Karpas-422 (cell line): ENCODE data around the gene TOP3B. TPM values are rescaled to one million over a fixed set of nuclear protein-coding genes. Genes with fewer than 3 reads are reported as not detected.

Source experiments
- DNase-seq: peaks from one replicate; pipeline ENCODE4 v3.0.0-alpha.2; 2015
- H2AFZ ChIP-seq: fragments of 200-600 bp; sonication (generic); 2 replicates; pipeline ENCODE4 v1.6.1; 2014; ENCODE audit warnings: antibody characterized with exemption, low read length, mixed read lengths
- H3K27ac ChIP-seq: fragments of 200-600 bp; sonication (generic); 2 replicates; pipeline ENCODE4 v1.5.1; 2014; ENCODE audit warnings: mild to moderate bottlenecking, low read length, moderate library complexity
- H3K27me3 ChIP-seq: fragments of 200-600 bp; sonication (generic); 2 replicates; pipeline ENCODE4 v1.6.1; 2014; ENCODE audit warnings: low read length, mixed read lengths
- H3K36me3 ChIP-seq: fragments of 200-600 bp; sonication (generic); 2 replicates; pipeline ENCODE4 v1.6.1; 2014; ENCODE audit warnings: low read length, mixed read lengths; ENCODE audit not compliant: insufficient read depth
- H3K4me1 ChIP-seq: fragments of 200-600 bp; sonication (generic); 2 replicates; pipeline ENCODE4 v1.6.1; 2014; ENCODE audit warnings: mild to moderate bottlenecking, low read length, mixed read lengths
- H3K4me2 ChIP-seq: fragments of 200-600 bp; sonication (generic); 2 replicates; pipeline ENCODE4 v1.6.1; 2014; ENCODE audit warnings: low read length, low read depth, mild to moderate bottlenecking; ENCODE audit not compliant: poor library complexity, severe bottlenecking
- H3K4me3 ChIP-seq: fragments of 200-600 bp; sonication (generic); 2 replicates; pipeline ENCODE4 v1.5.1; 2014; ENCODE audit warnings: mild to moderate bottlenecking, antibody characterized with exemption, low read length, mixed read lengths
- H3K79me2 ChIP-seq: fragments of 200-600 bp; sonication (generic); 2 replicates; pipeline ENCODE4 v1.6.1; 2014; ENCODE audit warnings: mild to moderate bottlenecking, low read length, mixed read lengths
- H3K9ac ChIP-seq: fragments of 200-600 bp; sonication (generic); 2 replicates; pipeline ENCODE4 v1.6.0; 2014; ENCODE audit warnings: low read length
- H3K9me2 ChIP-seq: fragments of 200-600 bp; sonication (generic), shearing (Covaris generic); replicated peaks from 2 replicates; pipeline ENCODE4 v1.6.0; 2014; ENCODE audit warnings: mild to moderate bottlenecking, low read length, moderate library complexity; ENCODE audit not compliant: insufficient read depth
- H3K9me3 ChIP-seq: fragments of 300-700, 200-600 bp; sonication (generic); 2 replicates; pipeline ENCODE4 v1.6.1; 2014; ENCODE audit warnings: low read length, mixed read lengths
- H4K20me1 ChIP-seq: fragments of 200-600 bp; sonication (generic); 2 replicates; pipeline ENCODE4 v1.6.1; 2014; ENCODE audit warnings: mild to moderate bottlenecking, antibody characterized with exemption, low read length, low read depth; ENCODE audit not compliant: insufficient read depth
- total RNA-seq: library from RNA; depleted of rRNA; stranded (reverse); fragments of >200 nt; shearing (Covaris generic); gene quantifications from 2 replicates; pipeline ENCODE4 v1.2.3, GENCODE V29; 2014; ENCODE audit warnings: low replicate concordance; rRNA removed

The TOP3B gene, protein sequence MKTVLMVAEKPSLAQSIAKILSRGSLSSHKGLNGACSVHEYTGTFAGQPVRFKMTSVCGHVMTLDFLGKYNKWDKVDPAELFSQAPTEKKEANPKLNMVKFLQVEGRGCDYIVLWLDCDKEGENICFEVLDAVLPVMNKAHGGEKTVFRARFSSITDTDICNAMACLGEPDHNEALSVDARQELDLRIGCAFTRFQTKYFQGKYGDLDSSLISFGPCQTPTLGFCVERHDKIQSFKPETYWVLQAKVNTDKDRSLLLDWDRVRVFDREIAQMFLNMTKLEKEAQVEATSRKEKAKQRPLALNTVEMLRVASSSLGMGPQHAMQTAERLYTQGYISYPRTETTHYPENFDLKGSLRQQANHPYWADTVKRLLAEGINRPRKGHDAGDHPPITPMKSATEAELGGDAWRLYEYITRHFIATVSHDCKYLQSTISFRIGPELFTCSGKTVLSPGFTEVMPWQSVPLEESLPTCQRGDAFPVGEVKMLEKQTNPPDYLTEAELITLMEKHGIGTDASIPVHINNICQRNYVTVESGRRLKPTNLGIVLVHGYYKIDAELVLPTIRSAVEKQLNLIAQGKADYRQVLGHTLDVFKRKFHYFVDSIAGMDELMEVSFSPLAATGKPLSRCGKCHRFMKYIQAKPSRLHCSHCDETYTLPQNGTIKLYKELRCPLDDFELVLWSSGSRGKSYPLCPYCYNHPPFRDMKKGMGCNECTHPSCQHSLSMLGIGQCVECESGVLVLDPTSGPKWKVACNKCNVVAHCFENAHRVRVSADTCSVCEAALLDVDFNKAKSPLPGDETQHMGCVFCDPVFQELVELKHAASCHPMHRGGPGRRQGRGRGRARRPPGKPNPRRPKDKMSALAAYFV
- total RNA-seq = 38.1 and 72.9 TPM in 2 replicates

GRCh38 chr22:21982338-21982965, at the start of gene TOP3B:
Gene TOP3B (minus strand): TSS chr22:21982787. CDS start chr22:21975709, 7,078 bp downstream.
- peaks cover 14% of the 10 kb centered on the region for H3K4me1 ChIP-seq
- peak; percentile 95 for DNase-seq
- peak within 1 kb of the TSS; percentile 82 for H3K4me3 ChIP-seq
- peak within 1 kb of the TSS; percentile 90 for H3K4me2 ChIP-seq
- peak within 1 kb of the TSS; percentile 83 for H2AFZ ChIP-seq
- no peaks in the 10 kb centered on the region for H3K9me2 ChIP-seq
- peak within 1 kb of the TSS; percentile 56; the same call in 1 of the 2 replicates for H3K27ac ChIP-seq
- peaks cover 52% of the 10 kb centered on the region for H3K79me2 ChIP-seq
- H3K9me3 ChIP-seq = no peaks in the 10 kb centered on the region
- peak within 1 kb of the TSS; percentile 86 for H3K9ac ChIP-seq
- no peaks in the 10 kb centered on the region for H3K36me3 ChIP-seq
- no peaks in the 10 kb centered on the region for H3K27me3 ChIP-seq
- peaks cover 5% of the 10 kb centered on the region; the same call in 1 of the 2 replicates for H4K20me1 ChIP-seq

DNA sequence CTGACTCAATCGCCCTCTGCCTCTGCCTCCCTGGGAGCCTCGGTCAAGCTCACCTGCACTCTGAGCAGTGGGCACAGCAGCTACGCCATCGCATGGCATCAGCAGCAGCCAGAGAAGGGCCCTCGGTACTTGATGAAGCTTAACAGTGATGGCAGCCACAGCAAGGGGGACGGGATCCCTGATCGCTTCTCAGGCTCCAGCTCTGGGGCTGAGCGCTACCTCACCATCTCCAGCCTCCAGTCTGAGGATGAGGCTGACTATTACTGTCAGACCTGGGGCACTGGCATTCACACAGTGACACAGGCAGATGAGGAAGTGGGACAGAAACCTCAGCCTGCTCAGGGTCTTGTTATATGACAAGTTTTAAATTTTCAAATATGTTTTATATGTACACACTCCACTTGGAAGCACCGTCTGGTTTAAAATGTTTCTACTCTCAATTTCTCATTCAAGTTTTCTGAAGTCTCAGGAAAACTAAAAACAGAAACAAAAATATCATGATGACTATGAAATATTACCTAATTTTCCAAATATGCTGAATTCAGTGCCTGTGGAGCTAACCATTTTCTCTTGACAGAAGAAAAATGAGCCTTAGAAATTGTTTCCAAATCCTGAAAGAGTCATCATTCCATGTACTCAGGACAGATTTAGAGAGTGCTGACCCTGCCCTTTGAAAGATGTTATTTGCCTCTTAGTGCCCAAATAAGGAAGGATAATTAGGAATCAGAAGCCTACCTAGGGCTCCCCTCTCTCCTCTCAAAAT, 48.8 kb upstream of the TOP3B start:
- Histone ChIP-seq H3K79me2 (no peaks in the 10 kb centered on the region), H3K4me1 (peaks cover 86% of the 10 kb centered on the region), H3K4me2 (peak overlapping the region; percentile 76)

GRCh38 chr22:22030493-22031182, 48.1 kb upstream of the TOP3B start:
- peak overlapping the region; percentile 97 for H3K27ac ChIP-seq
- H3K4me1 ChIP-seq = peaks cover 86% of the 10 kb centered on the region

More for the DNA sequence above, 48.8 kb upstream of the TOP3B start:
- Histone ChIP-seq H3K9ac (peak overlapping the region; percentile 83), H3K27ac (peak overlapping the region; percentile 97), H3K36me3 (no peaks in the 10 kb centered on the region), H3K4me3 (peak overlapping the region; percentile 63), H3K9me2 (no peaks in the 10 kb centered on the region), H3K9me3 (no peaks in the 10 kb centered on the region), H4K20me1 (no peaks in the 10 kb centered on the region), H3K27me3 (no peaks in the 10 kb centered on the region), H2AFZ (no peak overlapping the region)
- DNase-seq = peak; percentile 81

DNA sequence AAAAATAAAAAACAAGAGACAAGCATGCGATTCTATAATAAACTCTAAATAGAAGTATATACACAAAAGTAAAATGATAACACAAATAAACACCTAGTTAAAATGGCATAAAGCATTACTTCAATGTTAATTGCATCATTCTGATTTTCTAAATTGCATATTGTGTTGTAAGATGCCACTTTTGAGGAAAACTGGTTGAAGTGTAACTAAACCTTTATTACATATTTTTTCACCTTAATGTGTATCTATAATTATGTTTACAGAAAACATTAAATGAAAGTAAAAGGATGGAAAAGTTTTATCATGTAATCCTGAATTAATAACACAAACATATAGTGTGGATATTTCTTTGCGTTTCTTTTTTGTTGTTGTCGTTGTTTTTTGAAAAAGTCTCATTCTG, 45.4 kb upstream of the TOP3B start:
- no peaks in the 10 kb centered on the region for H4K20me1 ChIP-seq
- H3K36me3 ChIP-seq = peaks cover 2% of the 10 kb centered on the region; the same call in 1 of the 2 replicates
- no peaks in the 10 kb centered on the region for H3K27me3 ChIP-seq
- H3K9ac ChIP-seq = no peak overlapping the region
- no peaks in the 10 kb centered on the region for H3K9me2 ChIP-seq
- H3K9me3 ChIP-seq = no peaks in the 10 kb centered on the region
- H3K4me1 ChIP-seq = peaks cover 93% of the 10 kb centered on the region
- no peaks in the 10 kb centered on the region for H3K79me2 ChIP-seq
- H3K27ac ChIP-seq = peak overlapping the region; percentile 97
- no peak for DNase-seq
- peak overlapping the region; percentile 17 for H3K4me2 ChIP-seq
- no peak overlapping the region for H2AFZ ChIP-seq
- no peak overlapping the region for H3K4me3 ChIP-seq

More at GRCh38 chr22:22030493-22031182, 48.1 kb upstream of the TOP3B start:
- Histone ChIP-seq H3K9me3 (no peaks in the 10 kb centered on the region), H3K36me3 (no peaks in the 10 kb centered on the region), H4K20me1 (no peaks in the 10 kb centered on the region), H3K79me2 (no peaks in the 10 kb centered on the region), H2AFZ (peak overlapping the region; percentile 45), H3K27me3 (no peaks in the 10 kb centered on the region), H3K9ac (peak overlapping the region; percentile 83), H3K4me3 (peak overlapping the region; percentile 63), H3K4me2 (peak overlapping the region; percentile 76), H3K9me2 (no peaks in the 10 kb centered on the region)
- DNase-seq = peak; percentile 99

- no peaks in the 10 kb centered on the region for H3K27me3 ChIP-seq
- no peaks in the 10 kb centered on the region for H3K9me2 ChIP-seq
- H3K4me1 ChIP-seq = peaks cover 86% of the 10 kb centered on the region
- H3K4me3 ChIP-seq = peak overlapping the region; percentile 69
- no peaks in the 10 kb centered on the region for H3K9me3 ChIP-seq
- peaks cover 6% of the 10 kb centered on the region; the same call in 1 of the 2 replicates for H3K36me3 ChIP-seq
- peak overlapping the region; percentile 84 for H3K4me2 ChIP-seq
- H2AFZ ChIP-seq = no peak overlapping the region
- no peaks in the 10 kb centered on the region for H4K20me1 ChIP-seq
- peak overlapping the region; percentile 97 for H3K27ac ChIP-seq
- no peaks in the 10 kb centered on the region for H3K79me2 ChIP-seq
- peak overlapping the region; percentile 86 for H3K9ac ChIP-seq
- peak; percentile 82 for DNase-seq
Observed at GRCh38 chr22:22026157-22026831, 43.7 kb upstream of the TOP3B start.

- peak overlapping the region; percentile 86 for H3K9ac ChIP-seq
- DNase-seq = peak; percentile 94
Observed at GRCh38 chr22:22025320-22026156, 43.0 kb upstream of the TOP3B start.

More at GRCh38 chr22:22025320-22026156, 43.0 kb upstream of the TOP3B start:
- H3K4me2 ChIP-seq = peak overlapping the region; percentile 84
- H2AFZ ChIP-seq = no peak overlapping the region
- H3K79me2 ChIP-seq = no peaks in the 10 kb centered on the region
- H3K27me3 ChIP-seq = no peaks in the 10 kb centered on the region
- peak overlapping the region; percentile 69 for H3K4me3 ChIP-seq
- H3K9me3 ChIP-seq = no peaks in the 10 kb centered on the region
- peaks cover 6% of the 10 kb centered on the region; the same call in 1 of the 2 replicates for H3K36me3 ChIP-seq
- peaks cover 81% of the 10 kb centered on the region for H3K4me1 ChIP-seq
- no peaks in the 10 kb centered on the region for H3K9me2 ChIP-seq
- no peaks in the 10 kb centered on the region for H4K20me1 ChIP-seq
- peak overlapping the region; percentile 97 for H3K27ac ChIP-seq
